Fibroblast of lung (primary cell): ENCODE results near the gene CCZ1. TPM values are rescaled to one million over a fixed set of nuclear protein-coding genes. Genes with fewer than 3 reads are reported as not detected.
"Not testable (repeated sequence)": the region's sequence is repeated elsewhere in the genome, so short reads cannot be mapped to it uniquely, and the experiment has no call there.

Experiments used
- DNase-seq, 2 donors: peaks; one replicate each; pipeline versions ENCODE4 v3.0.0 to v3.0.0-alpha.2; 2010; ENCODE audit warnings: low read depth in 2 of 2
- H2AFZ ChIP-seq: 2 replicates; pipeline ENCODE4 v1.5.1; 2012; ENCODE audit warnings: low read length, control low read depth, inconsistent platforms
- H3K27ac ChIP-seq: 2 replicates; pipeline ENCODE4 v1.5.1; 2011; ENCODE audit warnings: low read length, control low read depth; ENCODE audit not compliant: insufficient read depth
- H3K27me3 ChIP-seq: 2 replicates; pipeline ENCODE4 v1.5.1; 2011; ENCODE audit warnings: mild to moderate bottlenecking, low read length; ENCODE audit not compliant: control insufficient read depth, insufficient read depth
- H3K36me3 ChIP-seq: 2 replicates; pipeline ENCODE4 v1.5.1; 2011; ENCODE audit warnings: low read length; ENCODE audit not compliant: control insufficient read depth, insufficient read depth
- H3K4me1 ChIP-seq: 2 replicates; pipeline ENCODE4 v1.5.1; 2011; ENCODE audit warnings: low read length; ENCODE audit not compliant: control insufficient read depth, insufficient read depth; ENCODE audit errors: extremely low read depth
- H3K4me2 ChIP-seq: 2 replicates; pipeline ENCODE4 v1.5.1; 2011; ENCODE audit warnings: low read length, control low read depth; ENCODE audit not compliant: insufficient read depth; ENCODE audit errors: extremely low read depth
- H3K4me3 ChIP-seq, 4 experiments: fragments of 200-600 bp in 1 of 4; sonication (generic) in 1 of 4; replicated peaks in 1 of 4; 2 replicates each; pipeline ENCODE4 v1.5.1; 2011 to 2016; ENCODE audit warnings: low read length in 4 of 4, low read depth in 3 of 4, mild to moderate bottlenecking in 3 of 4, control low read depth in 2 of 4, inconsistent platforms in 1 of 4, mixed read lengths in 1 of 4; ENCODE audit not compliant: insufficient read depth in 1 of 4; ENCODE audit errors: control extremely low read depth in 1 of 4
- H3K79me2 ChIP-seq: 2 replicates; pipeline ENCODE4 v1.5.1; 2012; ENCODE audit warnings: mild to moderate bottlenecking, low read length, inconsistent platforms; ENCODE audit not compliant: control insufficient read depth, insufficient read depth
- H3K9ac ChIP-seq: 2 replicates; pipeline ENCODE4 v1.5.1; 2011; ENCODE audit warnings: mild to moderate bottlenecking, low read length, control low read depth; ENCODE audit not compliant: insufficient read depth
- H3K9me3 ChIP-seq: 2 replicates; pipeline ENCODE4 v1.5.1; 2012; ENCODE audit warnings: low read depth, low read length; ENCODE audit not compliant: control insufficient read depth, insufficient read depth
- H4K20me1 ChIP-seq: 2 replicates; pipeline ENCODE4 v1.5.1; 2011; ENCODE audit warnings: low read length; ENCODE audit not compliant: control insufficient read depth, insufficient read depth; ENCODE audit errors: extremely low read depth
- polyA plus RNA-seq, 2 donors: library from polyadenylated mRNA; depleted of rRNA in 1 of 2; stranded (reverse) in 1 of 2; unstranded in 1 of 2; fragments of >200 nt; gene quantifications; 2 replicates each; pipeline ENCODE4 v1.2.1, GENCODE V29; 2011 to 2012; ENCODE audit warnings: missing spikeins in 1 of 2
- total RNA-seq: library from RNA; depleted of rRNA; stranded (reverse); fragments of >200 nt; gene quantifications from 2 replicates; pipeline ENCODE4 v1.2.1, GENCODE V29; 2014

Gene CCZ1
- total and polyA plus RNA-seq, 2 donors (not counting 1 experiment from before 2014, with no cell fraction given) = 41.8 to 65.1 TPM

- not testable (repeated sequence) for H3K79me2 ChIP-seq, H3K9ac ChIP-seq, H3K36me3 ChIP-seq, H3K27me3 ChIP-seq, H3K27ac ChIP-seq, H3K4me2 ChIP-seq, DNase-seq, H3K4me3 ChIP-seq, H3K9me3 ChIP-seq, H2AFZ ChIP-seq, H4K20me1 ChIP-seq, H3K4me1 ChIP-seq
Observed at GRCh38 chr7:5973580-5973979, 75.0 kb downstream of the CCZ1 start.

Other genes with a start within 250 kb of the CCZ1 start
- 28.8 and 31.4 TPM in 2 replicates for gene RNF216, start 117.1 kb upstream of the CCZ1 start, total RNA-seq
- 28.5 and 30.2 TPM in 2 replicates for gene RNF216, start 117.1 kb upstream of the CCZ1 start, polyA plus RNA-seq
- gene OCM, start 17.9 kb upstream of the CCZ1 start, total RNA-seq = not detected in 2 replicates
- gene OCM, start 17.9 kb upstream of the CCZ1 start, polyA plus RNA-seq = not detected in 2 replicates
- gene RSPH10B, start 72.0 kb downstream of the CCZ1 start, total RNA-seq = under 0.01 and 0.66 TPM in 2 replicates
- gene RSPH10B, start 72.0 kb downstream of the CCZ1 start, polyA plus RNA-seq = not detected in 2 replicates
- gene PMS2, start 110.3 kb downstream of the CCZ1 start, total RNA-seq = 28.0 and 28.1 TPM in 2 replicates
- 7.3 and 7.9 TPM in 2 replicates for gene PMS2, start 110.3 kb downstream of the CCZ1 start, polyA plus RNA-seq
- 41.6 and 41.9 TPM in 2 replicates for gene AIMP2, start 110.5 kb downstream of the CCZ1 start, total RNA-seq
- gene AIMP2, start 110.5 kb downstream of the CCZ1 start, polyA plus RNA-seq = 47.4 and 58.5 TPM in 2 replicates
- gene ANKRD61, start 132.6 kb downstream of the CCZ1 start, total RNA-seq = 0.17 and 0.26 TPM in 2 replicates
- 0.11 and 0.43 TPM in 2 replicates for gene ANKRD61, start 132.6 kb downstream of the CCZ1 start, polyA plus RNA-seq
- gene EIF2AK1, start 160.4 kb downstream of the CCZ1 start, total RNA-seq = 54.2 and 87.0 TPM in 2 replicates
- gene EIF2AK1, start 160.4 kb downstream of the CCZ1 start, polyA plus RNA-seq = 69.6 and 102 TPM in 2 replicates
- gene USP42, start 206.2 kb downstream of the CCZ1 start, total RNA-seq = 2.6 and 4.0 TPM in 2 replicates
- gene USP42, start 206.2 kb downstream of the CCZ1 start, polyA plus RNA-seq = 3.4 and 3.5 TPM in 2 replicates